ENCODE data around the gene NUTM2G.

- no peak for TF ChIP-seq CTCF (IDR thresholded peaks at IDR 0.05)
- TF ChIP-seq EP300 (IDR thresholded peaks at IDR 0.05): no peak
- no peak for TF ChIP-seq POLR2A (IDR thresholded peaks at IDR 0.05)
Observed at GRCh38 chr9:96892131-96892530, 36.5 kb upstream of the NUTM2G start.
